Endothelial cell of umbilical vein (primary cell): ENCODE measurements around the gene OSCAR. TPM values are rescaled to one million over a fixed set of nuclear protein-coding genes. Genes with fewer than 3 reads are reported as not detected.

Source experiments
- BruUV-seq: library from RNA; stranded (reverse); fragments of 400-500 nt; replicated peaks from 2 replicates; lab custom pipeline; 2021; lab: Mats Ljungman, UMichigan
- CTCF ChIA-PET: fragments of 300-600, 350-600 bp; sonication (Branson Sonifier 250); formaldehyde crosslinking; loops from one replicate; lab custom pipeline; 2021; ENCODE audit warnings: antibody characterized with exemption, inconsistent platforms; lab: Charles Lee
- POLR2A ChIA-PET: fragments of 300-600, 350-600 bp; sonication (Branson Sonifier 250); formaldehyde crosslinking; loops from one replicate; lab custom pipeline; 2021; ENCODE audit warnings: antibody characterized with exemption, inconsistent platforms; lab: Charles Lee
- DNase-seq: peaks from one replicate; pipeline ENCODE4 v3.0.0-alpha.2; 2011; ENCODE audit warnings: low read depth, low spot score
- FAIRE-seq: peaks from 2 replicates; lab custom pipeline; 2011; peaks lifted over from hg19 to GRCh38; lab: Jason Lieb, UNC
- H2AFZ ChIP-seq: 2 replicates; pipeline ENCODE4 v1.6.0; 2012; ENCODE audit warnings: low read depth, low read length, control low read depth, inconsistent platforms
- H3K27ac ChIP-seq: 2 replicates; pipeline ENCODE4 v1.5.1; 2011; ENCODE audit warnings: low read depth, mild to moderate bottlenecking, control low read depth, low read length, moderate library complexity; ENCODE audit not compliant: insufficient read depth
- H3K27me3 ChIP-seq, 2 experiments: 2 replicates each; pipeline versions ENCODE4 v1.6.0 to v1.6.1; 2011; ENCODE audit warnings: low read length in 2 of 2, mixed read lengths in 1 of 2; ENCODE audit not compliant: control insufficient read depth in 2 of 2, insufficient read depth in 2 of 2
- H3K36me3 ChIP-seq, 2 experiments: 2 replicates in 1 of 2; 3 replicates in 1 of 2; pipeline ENCODE4 v1.5.1; 2011; ENCODE audit warnings: low read length in 2 of 2, mild to moderate bottlenecking in 1 of 2, moderate library complexity in 1 of 2; ENCODE audit not compliant: control insufficient read depth in 2 of 2, insufficient read depth in 2 of 2; ENCODE audit errors: extremely low read depth in 1 of 2
- H3K4me1 ChIP-seq: 3 replicates; pipeline ENCODE4 v1.5.1; 2011; ENCODE audit warnings: mild to moderate bottlenecking, low read length; ENCODE audit not compliant: control insufficient read depth, insufficient read depth; ENCODE audit errors: extremely low read depth
- H3K4me2 ChIP-seq: 2 replicates; pipeline ENCODE4 v1.6.1; 2011; ENCODE audit warnings: low read length, control low read depth, mixed read lengths; ENCODE audit not compliant: insufficient read depth
- H3K4me3 ChIP-seq, 3 experiments: fragments of 200-600 bp in 1 of 3; sonication (generic), shearing (Covaris generic) in 1 of 3; replicated peaks in 1 of 3; 2 replicates each; pipeline ENCODE4 v1.5.1; 2011 to 2016; ENCODE audit warnings: control low read depth in 3 of 3, low read length in 3 of 3, mild to moderate bottlenecking in 2 of 3, inconsistent platforms in 1 of 3, low read depth in 1 of 3, moderate library complexity in 1 of 3; ENCODE audit not compliant: insufficient read depth in 1 of 3
- H3K79me2 ChIP-seq: 2 replicates; pipeline ENCODE4 v1.6.0; 2012; ENCODE audit warnings: low read length, inconsistent platforms; ENCODE audit not compliant: control insufficient read depth, insufficient read depth
- H3K9ac ChIP-seq: replicated peaks from 2 replicates; pipeline ENCODE3; 2011; ENCODE audit warnings: low read length, control low read depth; ENCODE audit not compliant: insufficient read depth; ENCODE audit errors: extremely low read depth
- H3K9me1 ChIP-seq: replicated peaks from 3 replicates; pipeline ENCODE4 v1.6.0; 2011; ENCODE audit warnings: mild to moderate bottlenecking, low read length; ENCODE audit not compliant: control insufficient read depth, insufficient read depth; ENCODE audit errors: extremely low read depth
- H3K9me3 ChIP-seq: replicated peaks from 2 replicates; pipeline ENCODE4 v1.5.1; 2012; ENCODE audit warnings: low read length, inconsistent platforms; ENCODE audit not compliant: control insufficient read depth, insufficient read depth
- H4K20me1 ChIP-seq: replicated peaks from 2 replicates; pipeline ENCODE3; 2011; ENCODE audit warnings: mild to moderate bottlenecking, low read length; ENCODE audit not compliant: control insufficient read depth, insufficient read depth; ENCODE audit errors: extremely low read depth
- EZH2 ChIP-seq: IDR thresholded peaks from 2 replicates; pipeline ENCODE4 v1.6.1; 2012; ENCODE audit warnings: borderline replicate concordance, low read depth, mild to moderate bottlenecking, moderate library complexity, low read length, inconsistent platforms; ENCODE audit not compliant: severe bottlenecking
- FOS ChIP-seq: IDR thresholded peaks from 2 replicates; pipeline ENCODE4 v1.6.1; 2011; ENCODE audit warnings: mild to moderate bottlenecking, low read length, moderate library complexity, borderline replicate concordance; ENCODE audit not compliant: insufficient read depth
- GATA2 ChIP-seq: IDR thresholded peaks from 2 replicates; pipeline ENCODE4 v1.7.0; 2011; ENCODE audit warnings: low read depth, mild to moderate bottlenecking, moderate library complexity, mixed read lengths, low read length; ENCODE audit not compliant: insufficient read length, insufficient read depth
- JUN ChIP-seq: IDR thresholded peaks from 2 replicates; pipeline ENCODE4 v1.6.1; 2011; ENCODE audit warnings: borderline replicate concordance, low read depth; ENCODE audit not compliant: insufficient read length, insufficient read depth
- MYC ChIP-seq: IDR thresholded peaks from one replicate; pipeline ENCODE4 v1.6.1; 2011; ENCODE audit warnings: mild to moderate bottlenecking, low read depth, low read length
- POLR2A ChIP-seq: IDR thresholded peaks from 2 replicates; pipeline ENCODE4 v1.6.1; 2012; ENCODE audit warnings: low read depth, mild to moderate bottlenecking, control low read depth, low read length
- POLR2AphosphoS5 ChIP-seq: IDR thresholded peaks from 2 replicates; pipeline ENCODE4 v1.6.1; 2012; ENCODE audit warnings: low read depth, mild to moderate bottlenecking, control low read depth, low read length, moderate library complexity; ENCODE audit not compliant: insufficient read depth
- dilution Hi-C: fragments of 300-500 bp; cut with MboI; formaldehyde crosslinking; loops from one replicate; pipeline ENCODE4 v1.15.0; 2019; ENCODE audit warnings: low sequenced_read_pairs; ENCODE audit not compliant: extremely low pct_ligation_motif_present
- intact Hi-C: fragments of 100-400 bp; cut with micrococcal nuclease; formaldehyde crosslinking; loops from one replicate; pipeline ENCODE4 v1.10.0; 2022
- polyA plus RNA-seq, 4 experiments: library from polyadenylated mRNA; depleted of rRNA in 3 of 4; stranded (reverse) in 3 of 4; unstranded in 1 of 4; fragments of >200 nt; gene quantifications; 2 replicates each; pipeline versions ENCODE4 v1.2.1 to v1.2.3, GENCODE V29; 2011 to 2012; ENCODE audit warnings: missing spikeins in 1 of 4
- total RNA-seq: library from RNA; stranded (reverse); gene quantifications from 2 replicates; pipeline ENCODE4 v1.2.3, GENCODE V29; 2021
- TF ChIP-seq, protein P1 (sequence below), 2 donors: IDR thresholded peaks; 1 replicate in 1 of 2; 2 replicates in 1 of 2; pipeline ENCODE4 v1.5.1; 2011; ENCODE audit warnings: low read length in 2 of 2, mild to moderate bottlenecking in 2 of 2, moderate library complexity in 2 of 2, control low read depth in 1 of 2, inconsistent platforms in 1 of 2, low read depth in 1 of 2; ENCODE audit not compliant: insufficient read depth in 1 of 2; ENCODE audit errors: extremely low read depth in 1 of 2
- TF ChIP-seq, protein P2 (sequence below): IDR thresholded peaks from 2 replicates; pipeline ENCODE4 v1.6.1; 2011; ENCODE audit not compliant: insufficient read depth, insufficient read length

Gene OSCAR
- total and polyA plus RNA-seq, 2 donors (not counting 3 experiments of a cell fraction or from before 2014, with no cell fraction given) = 0.08 TPM; not detected in 1

DNA sequence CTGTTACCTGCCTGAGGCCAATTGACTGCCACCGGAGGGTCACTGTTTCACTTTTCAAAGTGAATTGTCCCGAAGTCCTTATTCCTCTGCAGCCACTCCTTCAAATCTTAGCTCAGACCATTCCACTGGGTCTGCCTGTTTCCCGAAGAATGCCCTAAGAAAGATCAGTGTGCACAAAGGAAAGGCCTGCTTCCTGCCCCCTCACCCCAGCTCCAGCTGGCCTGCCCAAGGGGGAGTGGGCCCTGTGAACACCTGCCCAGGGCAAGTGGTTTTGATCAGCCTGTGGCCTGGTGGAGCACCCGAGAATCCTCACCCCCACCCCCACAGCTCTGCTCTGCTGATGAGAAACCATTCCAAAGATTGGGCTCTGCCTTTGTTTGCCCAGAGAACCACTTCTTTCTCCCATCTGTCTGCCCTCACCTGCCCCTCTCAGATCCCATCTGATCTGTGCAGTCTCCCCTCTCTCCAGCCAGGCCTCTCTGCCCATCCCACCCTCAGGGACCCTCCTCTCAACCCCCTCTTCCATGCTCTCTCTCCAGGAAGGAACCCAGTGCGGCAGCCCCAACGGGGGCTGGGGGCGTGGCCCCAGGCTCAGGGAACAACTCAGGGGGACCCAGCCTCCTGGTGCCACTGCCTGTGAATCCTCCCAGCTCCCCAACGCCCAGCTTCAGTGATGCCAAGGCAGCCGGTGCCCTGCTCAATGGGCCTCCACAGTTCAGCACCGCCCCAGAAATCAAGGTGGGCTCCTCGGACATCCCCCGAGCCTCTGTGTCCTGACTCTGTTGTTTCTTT is 48.6 kb upstream of the OSCAR start:
- POLR2A ChIA-PET = interaction anchor here (0.6 kb wide), 1 partner anchor 12 kb away, joined by 3 read pairs; no protein-coding TSS in a partner anchor
- Histone ChIP-seq H3K27ac (peak overlapping the region; percentile 10), H3K36me3 (peaks cover 19 to 79% of the 10 kb centered on the region in 2 experiments)

DNA sequence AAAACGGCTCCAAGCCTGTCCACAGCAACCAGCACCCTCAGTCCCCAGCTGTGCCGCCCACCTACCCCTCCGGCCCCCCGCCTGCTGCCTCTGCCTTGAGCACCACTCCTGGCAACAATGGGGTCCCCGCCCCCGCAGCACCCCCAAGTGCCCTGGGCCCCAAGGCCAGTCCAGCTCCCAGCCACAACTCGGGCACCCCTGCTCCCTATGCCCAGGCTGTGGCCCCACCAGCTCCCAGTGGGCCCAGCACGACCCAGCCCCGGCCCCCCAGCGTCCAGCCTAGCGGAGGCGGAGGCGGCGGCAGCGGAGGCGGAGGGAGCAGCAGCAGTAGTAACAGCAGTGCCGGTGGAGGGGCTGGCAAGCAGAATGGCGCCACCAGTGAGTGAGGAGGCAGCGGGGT is 47.6 kb upstream of the OSCAR start:
- ChIA-PET CTCF (interaction anchor here (1.2 to 2.1 kb wide), 2 partner anchors 11 to 20 kb away, joined by 3 to 6 read pairs; partner anchors contain the start of gene CNOT3), POLR2A (interaction anchor here (0.7 kb wide), 1 partner anchor 9 kb away, joined by 4 read pairs; no protein-coding TSS in a partner anchor)
- dilution Hi-C loops (no loop called here), intact Hi-C loops (no loop called here)
- H3K27me3 ChIP-seq = no peaks in the 10 kb centered on the region
- H4K20me1 ChIP-seq = no peaks in the 10 kb centered on the region
- no peak for TF ChIP-seq GATA2
- TF ChIP-seq POLR2AphosphoS5 = no peak
- no peak for TF ChIP-seq MYC
- TF ChIP-seq FOS = no peak
- TF ChIP-seq EZH2 = no peak
- TF ChIP-seq, protein P1, sequence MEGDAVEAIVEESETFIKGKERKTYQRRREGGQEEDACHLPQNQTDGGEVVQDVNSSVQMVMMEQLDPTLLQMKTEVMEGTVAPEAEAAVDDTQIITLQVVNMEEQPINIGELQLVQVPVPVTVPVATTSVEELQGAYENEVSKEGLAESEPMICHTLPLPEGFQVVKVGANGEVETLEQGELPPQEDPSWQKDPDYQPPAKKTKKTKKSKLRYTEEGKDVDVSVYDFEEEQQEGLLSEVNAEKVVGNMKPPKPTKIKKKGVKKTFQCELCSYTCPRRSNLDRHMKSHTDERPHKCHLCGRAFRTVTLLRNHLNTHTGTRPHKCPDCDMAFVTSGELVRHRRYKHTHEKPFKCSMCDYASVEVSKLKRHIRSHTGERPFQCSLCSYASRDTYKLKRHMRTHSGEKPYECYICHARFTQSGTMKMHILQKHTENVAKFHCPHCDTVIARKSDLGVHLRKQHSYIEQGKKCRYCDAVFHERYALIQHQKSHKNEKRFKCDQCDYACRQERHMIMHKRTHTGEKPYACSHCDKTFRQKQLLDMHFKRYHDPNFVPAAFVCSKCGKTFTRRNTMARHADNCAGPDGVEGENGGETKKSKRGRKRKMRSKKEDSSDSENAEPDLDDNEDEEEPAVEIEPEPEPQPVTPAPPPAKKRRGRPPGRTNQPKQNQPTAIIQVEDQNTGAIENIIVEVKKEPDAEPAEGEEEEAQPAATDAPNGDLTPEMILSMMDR (IDR thresholded peaks at IDR 0.05; ENCODE audit: extremely low read depth in 1 of 2, insufficient read depth in 1 of 2, low read depth in 1 of 2, low read length in 2 of 2) = no peak
- TF ChIP-seq, protein P2, sequence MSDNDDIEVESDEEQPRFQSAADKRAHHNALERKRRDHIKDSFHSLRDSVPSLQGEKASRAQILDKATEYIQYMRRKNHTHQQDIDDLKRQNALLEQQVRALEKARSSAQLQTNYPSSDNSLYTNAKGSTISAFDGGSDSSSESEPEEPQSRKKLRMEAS = no peak
- TF ChIP-seq POLR2A = no peak
- TF ChIP-seq JUN = no peak
- H3K9me3 ChIP-seq = no peaks in the 10 kb centered on the region
- no peaks in the 10 kb centered on the region for H3K4me1 ChIP-seq
- no peaks in the 10 kb centered on the region for H3K79me2 ChIP-seq
- no peak overlapping the region for H3K9ac ChIP-seq
- H3K36me3 ChIP-seq = peaks cover 28 to 78% of the 10 kb centered on the region in 2 experiments
- no peak overlapping the region for H2AFZ ChIP-seq
- no peak overlapping the region for H3K4me2 ChIP-seq
- no peaks in the 10 kb centered on the region for H3K9me1 ChIP-seq
- no peak overlapping the region for H3K4me3 ChIP-seq
- DNase-seq (no peak), FAIRE-seq (no peak)
- BruUV-seq = TSS peak; percentile 6
- no peak overlapping the region for H3K27ac ChIP-seq

More for the DNA sequence above, 48.6 kb upstream of the OSCAR start:
- peak; percentile 66 for FAIRE-seq
- dilution Hi-C loops (no loop called here), intact Hi-C loops (loop anchor here (1.0 kb wide), 1 partner anchor 10 kb away; the partner anchor contains the start of gene LENG1)
- no peaks in the 10 kb centered on the region for H3K79me2 ChIP-seq
- no peaks in the 10 kb centered on the region for H3K4me1 ChIP-seq
- no peaks in the 10 kb centered on the region for H3K9me1 ChIP-seq
- peak; percentile 82 for DNase-seq
- no peak overlapping the region for H2AFZ ChIP-seq
- no TSS peak for BruUV-seq
- peak; percentile 53 for TF ChIP-seq POLR2A
- peak; percentile 73 for TF ChIP-seq POLR2AphosphoS5
- TF ChIP-seq JUN = no peak
- no peak for TF ChIP-seq GATA2
- no peak overlapping the region for H3K4me2 ChIP-seq
- H4K20me1 ChIP-seq = no peaks in the 10 kb centered on the region
- no peak overlapping the region for H3K4me3 ChIP-seq
- H3K27me3 ChIP-seq = no peaks in the 10 kb centered on the region
- H3K9ac ChIP-seq = no peak overlapping the region
- no peaks in the 10 kb centered on the region for H3K9me3 ChIP-seq
- CTCF ChIA-PET = interaction anchor here (0.6 to 2.1 kb wide), 3 partner anchors 12 to 124 kb away, joined by 3 to 6 read pairs (median 3); partner anchors contain the start of gene CNOT3
